NK-92 (cell line): Measurements from ENCODE around the gene PLEKHG4.

Source experiments
- DNase-seq: peaks from one replicate; lab custom pipeline; 2025; ENCODE audit not compliant: unreplicated experiment; lab: John Stamatoyannopoulos, UW

The PLEKHG4 gene

DNA sequence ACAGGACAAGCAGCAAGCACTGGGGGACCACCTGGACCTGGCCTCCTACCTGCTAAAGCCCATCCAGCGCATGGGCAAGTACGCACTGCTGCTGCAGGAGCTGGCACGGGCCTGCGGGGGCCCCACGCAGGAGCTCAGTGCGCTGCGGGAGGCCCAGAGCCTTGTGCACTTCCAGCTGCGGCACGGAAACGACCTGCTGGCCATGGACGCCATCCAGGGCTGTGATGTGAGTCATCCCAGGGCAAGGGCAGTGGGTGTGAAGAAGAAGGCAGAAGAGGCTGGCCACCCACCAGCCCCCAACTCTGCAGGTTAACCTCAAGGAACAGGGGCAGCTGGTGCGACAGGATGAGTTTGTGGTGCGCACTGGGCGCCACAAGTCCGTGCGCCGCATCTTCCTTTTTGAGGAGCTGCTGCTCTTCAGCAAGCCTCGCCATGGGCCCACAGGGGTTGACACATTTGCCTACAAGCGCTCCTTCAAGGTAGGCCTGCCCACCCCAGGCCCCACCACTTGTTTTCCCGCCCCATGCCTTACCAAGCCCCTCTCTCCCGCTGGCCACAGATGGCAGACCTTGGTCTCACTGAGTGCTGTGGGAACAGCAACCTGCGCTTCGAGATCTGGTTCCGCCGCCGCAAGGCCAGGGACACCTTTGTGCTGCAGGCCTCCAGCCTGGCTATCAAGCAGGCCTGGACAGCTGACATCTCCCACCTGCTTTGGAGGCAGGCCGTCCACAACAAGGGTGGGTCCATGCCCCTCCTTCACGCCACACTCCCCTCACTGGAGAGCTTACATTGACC is 7.3 kb downstream of the PLEKHG4 start:
- DNase-seq, result no peak

DNA sequence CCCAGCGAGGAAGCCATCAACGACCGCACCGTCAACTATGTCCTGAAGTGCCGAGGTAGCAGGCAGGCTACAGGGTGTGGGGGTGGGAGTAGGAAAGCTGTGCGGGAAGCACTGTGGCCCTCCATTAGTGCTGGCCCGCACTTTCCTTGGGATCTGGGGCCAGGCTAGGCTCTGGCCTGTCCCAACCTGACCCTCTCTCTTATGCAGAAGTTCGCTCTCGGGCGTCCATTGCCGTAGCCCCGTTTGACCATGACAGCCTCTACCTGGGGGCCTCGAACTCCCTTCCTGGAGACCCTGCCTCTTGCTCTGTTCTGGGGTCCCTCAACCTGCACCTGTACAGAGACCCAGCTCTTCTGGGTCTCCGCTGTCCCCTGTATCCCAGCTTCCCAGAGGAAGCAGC is 8.6 kb downstream of the PLEKHG4 start:
- DNase-seq, result no peak

DNA sequence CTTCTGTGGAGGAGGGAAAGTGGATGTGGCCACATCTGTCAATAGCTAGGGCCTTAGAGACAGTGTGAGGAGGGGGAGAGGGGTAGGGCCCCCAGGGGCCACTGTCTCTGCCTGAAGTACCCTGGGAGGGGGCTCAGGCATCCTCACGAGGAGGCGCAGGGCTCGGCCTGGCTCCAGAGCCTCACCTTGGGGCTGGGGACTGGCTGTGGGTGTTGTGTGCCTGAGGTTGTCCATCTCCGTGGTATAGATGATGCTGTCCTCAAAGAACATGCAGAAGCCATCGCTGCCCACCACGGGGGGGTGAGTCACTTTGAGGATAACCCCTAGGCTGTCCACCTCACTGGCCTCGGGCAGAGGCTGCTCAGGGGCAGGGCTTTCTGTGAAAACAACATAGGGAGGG is 12.1 kb downstream of the PLEKHG4 start:
- no peak for DNase-seq

DNA sequence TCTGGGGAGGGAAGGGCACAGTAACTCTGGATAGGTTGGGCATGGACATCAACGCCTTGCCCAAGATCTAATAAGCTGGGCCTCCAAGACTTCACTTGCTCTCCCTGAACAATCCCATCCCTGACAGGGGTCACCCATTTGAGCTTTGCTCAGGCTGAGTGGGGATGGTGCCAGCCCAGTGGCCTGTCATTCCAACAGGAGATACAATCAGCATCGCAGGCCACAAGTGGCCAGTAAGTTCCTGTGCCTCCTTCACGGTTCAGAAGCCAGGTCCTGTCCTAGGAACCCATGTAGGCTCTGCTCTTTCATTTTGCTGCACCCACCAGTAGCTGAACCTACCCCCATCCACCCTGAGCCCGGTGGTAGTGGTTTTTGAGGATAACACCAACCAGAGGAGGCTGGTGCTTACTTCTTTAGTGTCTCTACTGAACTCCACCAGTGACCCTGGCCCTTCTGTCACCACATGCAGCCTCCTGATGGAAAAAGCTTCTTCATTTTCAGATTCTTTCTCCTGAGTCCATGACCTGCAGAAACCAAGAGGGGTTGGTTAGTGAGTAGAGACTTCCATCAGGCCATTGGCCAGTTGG is 14.9 kb downstream of the PLEKHG4 start:
- DNase-seq, result no peak

DNA sequence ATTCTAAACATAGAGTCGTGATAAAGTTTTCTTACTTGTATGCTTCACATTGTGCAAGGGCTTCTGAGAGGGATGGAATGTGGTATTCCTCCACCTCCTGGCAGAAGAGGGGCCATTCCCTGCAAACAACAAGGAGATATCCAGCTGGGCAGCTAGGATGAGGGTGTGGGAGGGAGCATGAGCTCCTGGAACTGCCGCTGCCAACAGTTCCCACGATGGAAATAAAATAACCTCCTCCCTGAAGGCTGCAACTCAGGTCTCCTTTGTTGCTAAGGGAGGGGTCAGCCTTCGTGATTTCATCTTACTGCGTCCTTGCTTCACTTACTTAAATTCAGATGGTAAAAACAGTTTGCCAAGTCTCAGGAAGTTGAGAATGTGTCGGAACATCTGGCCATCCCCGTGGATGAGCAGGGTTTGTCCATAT is 15.6 kb downstream of the PLEKHG4 start:
- no peak for DNase-seq

DNA sequence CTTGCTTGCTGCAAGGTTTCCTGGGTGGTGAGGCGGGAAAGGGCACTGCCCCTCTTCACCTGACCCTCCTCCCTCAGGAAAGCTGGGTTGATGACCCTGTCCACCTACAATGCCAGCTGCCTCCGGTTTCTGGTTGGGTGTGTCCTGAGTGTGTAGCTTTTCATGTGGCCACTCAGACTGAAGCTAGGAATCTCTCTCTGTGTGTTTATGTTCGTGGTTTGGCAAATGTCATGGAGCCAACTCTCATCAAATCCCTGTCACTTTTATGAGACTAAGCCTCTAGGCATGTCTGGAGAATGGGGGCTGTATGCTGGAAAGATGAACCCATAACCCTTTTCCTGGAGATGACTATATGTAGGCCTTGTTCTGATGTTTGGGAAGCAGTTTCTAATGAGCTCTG is 17.1 kb downstream of the PLEKHG4 start:
- no peak for DNase-seq

DNA sequence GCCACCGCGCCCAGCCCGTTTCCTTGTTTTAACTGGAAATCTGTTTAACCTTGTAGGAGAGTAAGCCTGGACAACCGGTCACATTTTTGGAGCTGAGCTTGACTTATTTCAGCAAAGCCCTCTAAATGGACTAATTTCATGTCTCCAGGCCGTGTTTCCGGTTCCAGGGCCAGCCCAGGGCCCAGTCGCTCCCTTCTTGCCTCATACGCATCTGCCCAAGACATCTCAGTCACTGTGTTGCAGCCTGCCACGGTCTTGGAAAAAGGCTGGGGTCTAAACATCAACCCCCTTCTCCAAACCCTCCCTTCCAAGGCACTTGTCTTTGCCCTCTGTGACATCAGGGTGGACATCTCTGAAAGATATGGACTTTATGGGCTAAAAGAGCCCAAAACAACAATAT is 18.9 kb downstream of the PLEKHG4 start:
- DNase-seq, result no peak

DNA sequence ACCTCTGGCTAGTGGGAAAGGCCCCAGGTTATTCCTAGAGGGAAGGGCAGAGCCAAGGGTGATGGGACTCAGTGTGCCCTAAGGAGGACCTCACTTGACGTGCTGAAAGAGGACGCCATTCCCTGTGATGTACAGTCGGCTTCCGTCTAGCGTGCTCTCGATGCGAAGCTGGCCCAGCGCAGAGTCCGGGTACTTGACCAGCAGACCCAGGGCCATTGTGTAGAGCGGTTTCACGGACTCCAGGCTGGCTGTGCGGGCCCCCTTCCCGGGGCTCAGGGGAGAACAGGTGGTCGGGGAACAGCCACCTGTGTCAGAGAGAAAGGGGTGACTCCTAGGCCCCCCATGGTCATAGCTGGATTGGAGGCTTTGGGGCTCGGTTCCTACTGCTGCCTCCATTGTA is 19.9 kb downstream of the PLEKHG4 start:
- DNase-seq, result no peak

DNA sequence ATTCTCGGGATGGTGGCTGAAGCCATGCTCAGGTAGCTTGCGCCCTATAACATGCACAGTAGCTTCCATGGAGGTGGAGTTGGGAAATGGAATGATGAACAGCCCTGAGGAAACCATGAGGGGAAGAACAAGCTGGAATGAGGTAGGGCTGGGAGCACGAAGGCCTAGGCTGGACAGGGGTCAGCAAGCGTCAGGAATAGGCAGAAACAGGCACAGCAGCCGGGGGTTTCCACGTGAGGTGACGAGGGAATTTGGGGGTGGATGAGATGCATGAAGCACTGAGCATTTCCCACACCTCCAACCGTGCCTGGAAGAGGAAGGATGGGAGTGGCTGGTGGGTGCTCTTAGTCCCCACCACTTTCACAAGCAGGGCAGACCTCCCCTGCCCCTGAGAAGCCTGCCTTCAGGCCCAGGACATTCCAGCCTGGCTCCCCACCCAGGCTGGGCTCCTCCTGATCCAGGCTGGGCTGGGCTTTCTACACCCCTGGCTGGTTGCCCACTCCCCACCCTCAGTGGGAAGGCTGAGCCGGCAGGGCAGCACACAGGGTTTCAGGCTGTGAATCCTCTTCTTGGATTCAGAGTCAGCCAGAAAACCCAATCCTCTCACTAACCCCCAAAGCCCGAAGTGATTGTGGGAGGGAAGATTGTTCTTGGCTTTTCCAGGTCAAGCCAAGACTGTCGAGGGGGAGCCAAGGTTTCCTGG is 21.9 kb downstream of the PLEKHG4 start:
- DNase-seq, result no peak

DNA sequence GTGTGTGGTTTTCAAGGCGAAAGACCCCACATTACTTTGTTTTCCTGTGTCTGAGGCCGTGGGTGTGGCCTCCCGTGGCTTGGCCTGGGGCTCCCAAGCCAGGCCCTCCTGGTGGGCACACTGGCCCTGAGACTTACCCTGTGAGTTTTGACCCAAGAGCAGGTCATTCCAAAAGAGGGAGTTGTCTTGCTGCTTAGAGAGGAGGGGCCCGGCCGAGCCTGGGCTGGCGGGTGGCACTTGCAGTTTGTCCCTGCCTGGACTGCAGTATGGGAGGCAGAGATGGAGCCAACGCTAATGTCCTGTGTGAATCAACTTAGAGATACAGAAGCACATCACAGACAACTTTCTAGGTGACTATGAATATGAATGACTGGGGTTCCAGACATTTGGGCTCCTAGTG is 22.7 kb downstream of the PLEKHG4 start:
- no peak for DNase-seq

DNA sequence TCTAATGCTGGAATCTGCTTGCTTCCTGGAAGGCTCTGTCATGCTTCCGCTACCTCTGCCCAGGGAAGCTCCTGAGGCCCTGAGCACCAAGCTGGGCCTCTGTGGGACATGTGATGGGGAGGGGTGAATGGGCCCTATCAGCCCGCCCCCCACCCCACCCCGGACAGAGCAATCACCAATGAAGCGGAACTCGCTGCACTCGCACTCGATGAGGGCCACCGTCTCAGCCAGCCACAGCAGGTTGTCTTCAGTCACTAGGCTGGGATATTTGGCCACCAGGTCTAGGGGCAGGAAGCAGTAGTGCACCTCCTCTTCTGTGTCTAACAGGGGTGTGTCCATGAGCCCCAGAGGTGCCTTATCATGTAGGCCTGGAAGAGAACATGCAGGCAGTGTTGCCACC is 23.6 kb downstream of the PLEKHG4 start:
- no peak for DNase-seq

DNA sequence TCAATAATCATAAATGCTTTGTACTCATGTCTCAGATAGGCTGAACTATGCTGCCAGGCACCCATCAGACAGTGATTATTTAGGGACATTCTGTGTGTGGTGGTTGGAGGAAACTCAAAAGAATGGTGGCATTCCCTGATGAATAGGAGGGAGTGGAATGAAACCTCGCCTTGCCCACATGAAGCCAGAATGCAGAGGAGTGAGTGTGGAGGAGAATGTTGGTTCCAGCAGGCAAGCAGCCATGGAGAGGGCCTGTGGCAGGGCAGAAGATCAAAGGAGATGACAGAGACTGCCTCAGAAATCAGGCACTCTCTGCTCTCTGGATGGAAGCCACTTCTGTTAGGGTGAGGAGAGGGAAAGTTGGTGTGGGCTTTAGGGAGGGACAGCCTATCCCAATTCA is 24.7 kb downstream of the PLEKHG4 start:
- DNase-seq, result no peak

DNA sequence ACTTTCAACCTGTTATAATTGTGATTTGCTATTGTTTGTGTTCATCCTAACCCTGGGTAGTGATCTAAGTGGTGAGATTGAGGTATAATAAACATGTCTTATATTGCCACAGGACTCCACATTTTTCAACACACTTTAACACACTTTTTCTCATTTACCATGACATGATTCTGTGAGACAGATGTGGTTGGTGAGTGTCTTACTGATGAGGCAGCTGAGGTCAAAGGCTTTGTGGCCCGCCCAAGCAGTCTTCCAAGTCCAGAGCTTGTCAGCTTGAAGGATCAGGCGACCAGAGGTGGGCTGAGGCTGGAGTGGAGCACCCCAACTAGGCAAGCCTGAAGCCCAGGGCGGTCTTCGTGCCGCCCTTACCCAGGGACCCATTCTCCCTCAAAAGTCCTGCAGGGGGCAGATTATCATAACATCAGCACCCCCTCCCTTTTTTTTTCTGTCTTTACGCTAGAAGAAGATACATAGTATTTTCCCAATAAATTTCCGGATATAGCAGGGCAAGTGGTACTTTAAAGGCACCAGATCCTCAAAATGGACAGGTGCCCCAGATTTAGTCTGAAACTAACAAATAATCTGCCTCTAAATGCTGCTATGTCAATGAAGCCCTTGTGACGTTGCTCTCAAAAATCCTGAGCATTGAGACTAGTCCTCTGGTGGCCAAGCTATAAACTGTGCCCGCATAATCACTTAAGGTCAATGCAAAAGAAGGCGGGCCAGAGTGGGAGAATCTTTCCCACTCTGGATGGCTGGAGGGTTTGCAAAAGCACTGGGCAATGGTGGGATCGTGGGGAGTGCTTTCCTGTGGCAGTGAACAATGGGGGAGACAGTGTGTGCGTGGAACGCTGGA is 26.1 kb downstream of the PLEKHG4 start:
- no peak for DNase-seq

DNA sequence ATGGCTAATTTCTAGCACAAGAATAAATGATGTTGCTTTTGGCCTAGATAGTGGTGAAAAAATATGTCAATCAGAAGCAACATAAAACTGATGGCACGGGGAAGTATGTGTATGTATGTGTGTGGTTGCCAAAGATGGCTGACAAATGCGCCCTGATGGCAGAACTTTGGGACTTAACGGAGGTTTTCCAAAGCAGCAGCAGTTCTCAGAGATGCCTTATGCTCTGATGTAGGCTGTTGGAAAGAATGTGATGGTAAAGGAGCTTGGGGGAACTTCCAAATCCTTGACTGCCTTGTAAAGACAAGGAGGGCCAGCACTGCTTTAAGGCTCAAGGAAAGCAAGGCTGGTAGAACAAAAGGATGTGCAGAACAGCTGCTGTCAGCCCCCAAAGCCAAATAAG is 31.2 kb downstream of the PLEKHG4 start:
- DNase-seq, result no peak

DNA sequence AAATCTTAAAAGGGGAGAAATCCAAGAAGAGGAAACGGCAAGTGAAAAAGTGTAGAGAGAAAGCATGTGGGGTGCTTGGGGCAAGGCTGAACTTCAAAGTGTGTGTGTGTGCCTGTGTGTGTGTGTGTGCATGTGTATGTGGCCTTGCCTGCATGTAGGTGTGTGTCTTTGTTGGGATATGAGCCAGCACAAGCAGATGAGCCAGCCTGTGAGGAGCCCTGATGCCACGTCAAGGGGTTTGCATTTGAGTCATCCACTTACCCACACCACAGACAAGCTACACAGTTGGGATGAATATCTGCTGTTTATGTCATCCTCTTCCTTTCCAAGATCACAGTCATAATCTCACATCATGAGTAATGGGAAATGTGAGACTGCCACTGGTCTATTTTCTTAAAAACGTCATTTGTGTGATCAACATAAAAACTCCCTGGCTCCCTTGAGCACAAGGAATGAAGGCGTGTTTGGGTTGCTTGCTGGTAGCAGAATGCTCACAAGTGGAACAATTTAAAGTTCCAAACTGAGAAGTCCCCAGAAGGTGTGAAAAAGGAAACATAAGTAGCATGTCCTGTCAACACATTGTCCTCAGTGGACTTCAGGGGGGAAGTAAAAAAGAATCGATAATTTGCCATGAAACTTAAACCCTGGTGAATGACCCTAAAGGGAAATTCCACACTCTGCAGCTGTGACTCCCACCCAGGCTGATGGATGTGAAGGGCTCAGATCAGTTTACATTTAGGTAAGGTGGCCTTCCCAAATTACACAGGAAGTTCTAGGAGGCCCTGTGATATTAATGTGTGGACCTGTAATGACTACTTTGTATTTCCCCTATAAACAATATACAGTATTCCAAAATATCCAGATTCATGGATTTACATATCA is 32.5 kb downstream of the PLEKHG4 start:
- no peak for DNase-seq

DNA sequence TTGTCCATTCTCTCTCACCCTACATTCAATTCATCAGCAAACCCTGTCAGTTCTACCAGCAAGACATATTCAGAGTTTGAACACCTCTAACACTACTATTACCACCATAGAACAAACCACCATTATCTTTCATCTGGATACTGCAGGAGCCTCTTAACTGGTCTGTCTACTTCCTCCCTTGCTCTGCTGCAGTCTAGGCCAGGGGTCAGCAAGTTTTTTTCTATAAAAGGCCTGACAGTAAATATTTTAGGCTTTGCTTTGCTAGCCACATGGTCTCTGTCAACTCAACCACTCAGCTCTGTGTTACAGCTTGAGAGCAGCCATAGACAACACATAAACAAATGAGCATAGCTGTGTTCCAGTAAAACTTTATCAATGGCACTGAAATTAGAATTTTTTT is 33.4 kb downstream of the PLEKHG4 start:
- no peak for DNase-seq

DNA sequence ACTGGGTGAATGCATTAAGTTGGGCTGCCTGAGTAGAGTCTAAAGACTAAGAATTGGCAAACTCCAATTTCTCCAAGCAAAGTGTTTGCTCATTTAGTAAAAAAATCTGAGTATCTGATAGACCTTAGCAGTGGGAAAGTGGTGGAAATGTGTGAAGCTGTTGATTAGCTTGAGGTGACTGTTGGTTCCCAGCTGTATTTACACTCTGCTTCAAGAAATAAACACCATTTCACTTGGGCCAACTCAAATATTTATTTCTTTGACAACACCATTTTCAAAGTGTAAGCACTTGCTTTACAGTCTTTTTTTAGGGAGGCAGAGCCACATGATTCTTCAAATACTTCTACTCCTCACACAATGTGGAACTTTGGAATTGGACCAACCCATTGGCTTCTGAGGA is 38.5 kb downstream of the PLEKHG4 start:
- DNase-seq, result no peak

DNA sequence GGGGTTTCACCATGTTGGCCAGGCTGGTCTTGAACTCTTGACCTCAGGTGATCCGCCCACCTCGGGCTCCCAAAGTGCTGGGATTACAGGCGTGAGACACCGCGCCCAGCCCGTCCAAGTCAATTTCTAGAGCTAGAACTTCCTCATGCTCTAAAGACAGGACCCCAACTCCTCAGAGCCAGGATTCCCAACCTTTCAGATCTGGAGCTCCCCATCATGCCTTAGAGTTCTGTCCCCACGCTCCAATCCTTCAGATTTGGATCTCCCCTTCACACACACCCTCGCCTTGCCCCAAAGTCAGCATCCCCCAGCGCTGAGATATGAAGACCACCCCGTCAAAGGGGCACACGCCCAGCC is 46.8 kb downstream of the PLEKHG4 start:
- no peak for DNase-seq

DNA sequence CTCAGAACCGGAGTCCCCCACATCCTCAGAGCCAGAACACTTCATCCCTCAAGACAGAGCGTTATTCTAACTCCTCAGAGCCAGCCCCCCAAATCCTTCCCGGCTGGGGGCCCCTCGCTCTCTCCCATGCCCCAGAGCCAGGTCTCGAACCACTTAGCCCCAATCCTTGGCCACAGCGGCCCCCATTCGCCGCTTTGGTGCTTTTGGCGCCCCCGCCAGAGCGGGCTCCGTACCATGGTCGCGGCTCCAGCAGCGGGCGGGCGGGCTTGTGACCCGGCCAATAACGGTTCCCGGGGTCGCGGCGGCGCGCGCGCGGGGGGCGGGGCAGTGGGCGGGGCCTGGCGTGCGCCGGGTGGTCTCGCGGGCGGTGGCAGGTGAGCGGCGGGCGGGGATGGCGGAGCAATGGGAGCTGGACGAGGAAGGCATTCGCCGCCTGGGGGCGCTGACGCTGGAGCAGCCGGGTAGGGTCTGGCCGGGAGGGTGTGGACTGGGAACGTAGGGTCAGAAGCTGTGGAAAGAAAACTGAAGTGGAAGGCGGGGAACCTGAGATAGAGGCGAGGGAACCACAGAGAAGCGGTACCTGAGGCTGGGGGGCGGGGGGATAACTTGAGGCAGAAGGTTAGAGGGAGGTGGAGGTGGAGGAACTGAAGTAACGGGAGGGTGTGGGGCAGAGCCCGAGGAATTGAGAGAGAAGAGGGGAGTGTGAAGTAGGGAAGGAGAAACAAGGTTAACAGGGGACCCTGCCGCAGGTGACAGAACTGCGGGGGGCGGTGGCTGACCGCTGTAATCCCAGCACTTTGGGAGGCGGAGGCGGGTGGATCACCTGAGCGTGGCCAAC is 47.4 kb downstream of the PLEKHG4 start, which contains the start of the genes KCTD19 and LRRC36:
Gene KCTD19 (minus strand): TSS at position 270 of the 838 bp plus-strand sequence. CDS start 34 bp downstream, at position 236.
Gene LRRC36 (plus strand): TSS at position 344 of the 838 bp plus-strand sequence. CDS start 48 bp downstream, at position 392.
- no peak for DNase-seq
